8988T (cell line): ENCODE data around the gene GTF3C4.
"Not testable (repeated sequence)": the region's sequence is repeated elsewhere in the genome, so short reads cannot be mapped to it uniquely, and the experiment has no call there.

ENCODE experiments used
- DNase-seq: peaks from one replicate; pipeline ENCODE4 v3.0.0; 2011

GTF3C4 gene

DNA sequence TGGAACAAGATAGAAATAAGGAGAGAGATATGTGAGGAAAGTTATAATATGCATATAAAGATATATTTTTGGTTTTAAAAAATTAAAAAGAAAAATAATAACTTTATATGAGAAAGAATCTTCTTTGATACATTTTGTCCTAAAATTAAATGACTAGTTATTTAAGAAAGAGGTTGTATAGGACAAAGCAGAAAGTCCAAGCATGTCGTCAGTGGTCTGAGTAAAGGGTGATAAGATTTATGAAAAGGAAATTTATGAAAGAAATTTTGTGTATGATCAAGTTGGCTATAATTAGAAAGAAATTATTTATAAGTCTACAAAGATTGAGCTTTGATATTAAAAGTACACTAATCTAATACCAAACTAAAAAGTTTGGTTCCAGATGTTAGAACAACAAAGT lies 32.0 kb downstream of the GTF3C4 start:
- DNase-seq: no peak

- no peak for DNase-seq
Measured at GRCh38 chr9:132703336-132703735, 33.1 kb downstream of the GTF3C4 start.

- DNase-seq: no peak
Measured at GRCh38 chr9:132708239-132708638, 38.0 kb downstream of the GTF3C4 start.

DNA sequence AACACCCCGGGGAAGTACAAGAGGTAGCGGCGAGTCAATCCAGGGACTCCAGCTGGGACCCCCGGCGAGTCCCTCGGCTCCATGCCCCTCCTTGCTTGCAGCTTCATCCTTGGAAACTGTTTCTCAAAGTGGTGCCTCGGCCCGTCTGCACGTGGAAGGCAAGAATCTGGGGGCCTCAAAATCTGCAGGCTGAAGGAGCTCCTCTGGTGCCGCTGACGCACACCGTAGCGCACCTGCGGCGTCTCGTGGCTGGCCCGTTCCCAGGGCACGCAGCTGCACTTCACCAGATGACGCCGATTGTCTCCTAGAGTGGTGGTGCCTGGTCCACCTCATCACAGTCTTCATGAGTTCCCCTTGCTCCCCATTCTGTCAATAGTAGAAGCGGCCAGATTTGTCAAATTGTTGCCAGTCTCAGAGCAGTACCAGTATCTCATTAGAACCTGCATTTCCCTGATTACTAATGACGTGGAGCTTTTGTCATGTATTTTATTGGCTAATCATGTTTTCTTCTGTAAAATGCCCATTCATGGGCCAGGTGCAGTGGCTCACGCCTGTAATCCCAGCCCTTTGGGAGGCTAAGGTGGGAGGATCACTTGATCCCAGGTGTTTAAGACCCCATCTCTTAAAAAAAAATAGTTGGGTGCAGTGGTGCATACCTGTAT lies 38.6 kb downstream of the GTF3C4 start:
- no peak for DNase-seq

DNA sequence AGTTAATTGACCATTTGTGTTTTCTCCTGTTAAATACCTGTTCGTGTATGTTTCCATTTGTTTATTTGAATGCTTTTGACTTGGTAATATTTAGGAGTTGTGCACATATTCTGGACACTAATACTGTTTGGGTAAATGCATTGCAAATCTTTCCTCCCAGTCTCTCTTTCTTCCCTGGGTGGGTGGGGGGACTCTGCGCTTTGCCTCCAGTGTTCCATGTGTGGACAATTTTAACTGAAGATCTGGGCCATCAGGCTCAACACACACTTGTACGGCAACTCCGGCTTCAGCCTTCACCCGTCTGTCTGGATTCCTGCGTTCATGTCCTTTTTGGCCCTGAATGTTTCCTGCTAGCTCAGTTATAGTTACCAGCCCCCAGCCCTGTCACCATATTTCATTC lies 40.1 kb downstream of the GTF3C4 start:
- no peak for DNase-seq

DNA sequence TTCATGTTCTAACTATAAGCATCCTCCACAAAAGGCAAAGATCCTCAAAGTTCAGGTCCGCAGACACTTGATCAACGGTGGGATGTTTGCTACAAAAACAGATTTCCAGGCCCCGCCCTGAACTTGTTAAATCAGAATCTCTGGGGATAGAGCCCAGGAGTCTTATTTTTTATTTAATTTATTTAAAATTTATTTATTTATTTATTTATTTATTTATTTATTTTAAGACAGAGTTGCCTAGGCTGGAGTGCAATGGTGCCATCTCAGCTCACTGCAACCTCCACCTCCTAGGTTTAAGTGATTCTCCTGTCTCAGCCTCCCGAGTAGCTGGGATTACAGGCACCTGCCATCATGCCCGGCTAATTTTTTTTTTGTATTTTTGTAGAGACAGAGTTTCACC lies 40.9 kb downstream of the GTF3C4 start:
- not testable (repeated sequence) for DNase-seq

DNA sequence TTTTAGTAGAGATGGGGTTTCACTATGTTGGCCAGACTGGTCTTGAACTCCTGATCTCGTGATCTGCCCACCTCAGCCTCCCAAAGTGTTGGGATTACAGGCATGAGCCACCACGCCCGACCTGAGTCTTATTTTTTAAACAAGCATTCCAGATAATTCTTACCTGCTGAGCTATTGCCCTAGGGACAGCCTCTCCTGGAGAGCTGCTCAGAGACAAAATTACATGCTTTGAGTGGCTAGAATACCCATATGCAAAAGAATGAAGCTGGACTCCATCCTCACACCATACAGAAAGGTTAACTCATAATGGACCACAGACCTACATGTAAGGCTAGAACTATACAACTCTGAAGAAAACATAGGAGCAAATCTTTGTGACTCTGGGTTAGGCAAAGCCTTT lies 41.6 kb downstream of the GTF3C4 start:
- no peak for DNase-seq

- no peak for DNase-seq
Measured at GRCh38 chr9:132712753-132713152, 42.5 kb downstream of the GTF3C4 start.

DNA sequence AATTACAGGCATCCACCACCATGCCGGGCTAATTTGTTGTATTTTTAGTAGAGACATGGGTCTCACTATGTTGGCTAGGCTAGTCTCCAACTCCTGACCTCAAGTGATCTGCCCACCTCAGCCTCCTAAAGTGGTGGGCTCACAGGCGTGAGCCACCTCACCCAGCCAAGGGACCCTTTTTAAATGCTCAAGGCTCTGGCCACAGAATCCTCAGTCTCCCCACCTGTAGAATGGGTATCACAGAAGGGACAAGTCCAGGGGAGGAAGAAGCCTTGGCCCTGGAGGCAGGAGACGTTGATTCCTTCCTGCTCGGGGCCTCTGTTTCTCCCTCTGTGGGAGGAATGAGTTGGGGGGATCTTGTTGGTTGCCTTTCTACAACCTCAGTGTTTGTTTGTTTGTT lies 45.7 kb downstream of the GTF3C4 start:
- no peak for DNase-seq

GRCh38 chr9:132717326-132717945 lies 47.2 kb downstream of the GTF3C4 start:
- no peak for DNase-seq

DNA sequence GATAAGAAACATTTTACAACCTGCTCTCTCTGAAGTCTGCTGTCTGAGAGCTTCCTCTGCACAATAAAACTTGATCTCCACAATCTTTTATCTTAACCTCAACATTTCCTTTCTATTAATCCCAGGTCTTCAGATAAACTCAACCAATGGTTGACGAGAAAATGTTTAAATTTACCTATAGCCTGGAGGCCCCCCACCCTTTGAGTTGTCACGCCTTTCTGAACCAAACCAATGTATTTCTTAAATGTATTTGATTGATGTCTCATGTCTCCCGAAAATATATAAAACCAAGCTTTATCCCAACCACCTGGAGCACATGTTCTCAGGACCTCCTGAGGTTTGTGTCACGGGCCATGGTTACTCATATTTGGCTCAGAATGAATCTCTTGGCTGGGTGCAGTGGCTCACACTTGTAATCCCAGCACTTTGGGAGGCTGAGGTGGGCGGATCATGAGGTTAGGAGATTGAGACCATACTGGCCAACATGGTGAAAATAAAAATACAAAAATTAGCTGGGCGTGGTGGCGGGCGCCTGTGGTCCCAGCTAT lies 48.2 kb downstream of the GTF3C4 start:
- not testable (repeated sequence) for DNase-seq

DNA sequence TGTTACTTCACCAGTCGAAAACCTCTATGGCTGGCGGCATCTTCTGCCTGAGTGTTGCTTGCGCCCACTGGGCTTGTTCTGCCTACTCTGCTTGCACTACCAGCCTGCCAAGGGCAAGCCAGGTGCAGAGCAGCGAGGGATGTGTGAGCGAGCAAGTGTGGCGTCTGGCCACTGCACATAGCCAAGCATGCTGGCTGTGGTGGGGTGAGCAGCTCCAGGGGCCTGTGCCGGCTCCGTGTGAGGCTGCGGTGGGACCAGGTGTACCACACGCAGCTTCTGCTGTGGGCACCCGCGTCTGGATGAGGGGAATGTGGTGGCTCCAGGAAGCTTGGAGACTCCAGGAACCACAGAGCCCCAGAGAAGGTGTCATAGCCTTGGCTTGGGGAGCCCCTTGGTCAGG lies 51.4 kb downstream of the GTF3C4 start:
- DNase-seq: no peak

- no peak for DNase-seq
Measured at GRCh38 chr9:132722564-132723065, 52.4 kb downstream of the GTF3C4 start.

DNA sequence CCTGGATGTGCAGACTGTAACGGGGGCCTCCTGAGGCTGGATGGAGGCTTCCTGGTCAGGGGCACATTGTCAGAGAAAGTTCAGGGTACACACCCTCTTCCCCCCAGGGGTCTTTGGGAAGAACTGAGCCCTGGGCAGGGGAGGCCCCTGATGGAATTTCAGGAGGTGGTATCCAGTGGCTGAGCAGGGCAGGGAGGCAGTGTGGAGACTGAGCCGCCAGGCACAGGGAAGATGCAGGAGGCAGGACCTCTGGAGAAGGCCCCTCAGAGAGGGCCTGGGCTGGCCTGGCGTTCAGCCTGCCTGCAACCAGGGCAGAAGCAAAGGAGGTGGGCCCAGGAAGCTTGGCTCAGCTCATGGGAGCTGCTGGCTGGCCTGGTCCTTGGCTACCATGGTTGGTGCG lies 53.5 kb downstream of the GTF3C4 start:
- DNase-seq: no peak

DNA sequence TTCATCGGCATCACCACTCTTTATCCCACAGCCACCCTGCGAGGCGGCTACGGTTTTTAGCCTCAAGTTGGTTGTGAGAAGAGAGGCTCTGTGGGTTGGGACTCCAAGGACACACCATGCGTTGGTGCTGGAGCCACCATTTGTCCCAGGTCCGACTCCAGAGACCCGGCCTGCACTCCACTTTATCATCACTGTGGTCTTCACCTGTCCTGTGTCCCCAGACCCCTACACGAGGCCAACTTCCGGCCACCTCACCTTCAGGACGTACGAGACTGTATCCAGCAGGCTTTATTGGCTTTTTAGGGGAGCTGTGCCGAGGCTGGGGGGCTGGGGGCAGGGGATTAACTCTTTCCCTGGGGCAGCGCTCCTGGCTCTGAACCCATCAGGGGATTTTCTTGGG lies 55.0 kb downstream of the GTF3C4 start:
- DNase-seq: no peak

GRCh38 chr9:132726576-132727130 lies 56.4 kb downstream of the GTF3C4 start:
- no peak for DNase-seq

DNA sequence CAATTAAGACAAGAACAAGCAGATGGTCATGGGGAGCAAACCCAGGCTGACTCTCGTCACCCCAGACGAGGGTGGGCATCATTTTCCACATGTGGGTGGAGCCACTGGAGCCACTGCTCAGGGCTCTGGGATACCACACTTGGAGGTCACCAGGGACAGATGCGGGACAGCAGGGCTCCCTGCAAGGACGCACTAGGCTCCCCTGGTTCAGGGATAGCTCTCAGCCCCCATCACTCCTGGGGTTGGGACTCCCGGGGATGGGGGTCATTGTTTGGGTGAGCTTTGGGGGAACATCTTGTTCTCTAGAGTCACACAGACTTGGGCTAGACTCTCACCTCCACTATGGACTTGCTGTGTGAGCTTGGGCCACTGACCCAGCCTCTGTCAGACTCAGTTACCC lies 57.8 kb downstream of the GTF3C4 start:
- DNase-seq: no peak

GRCh38 chr9:132728497-132728896 lies 58.2 kb downstream of the GTF3C4 start:
- no peak for DNase-seq

DNA sequence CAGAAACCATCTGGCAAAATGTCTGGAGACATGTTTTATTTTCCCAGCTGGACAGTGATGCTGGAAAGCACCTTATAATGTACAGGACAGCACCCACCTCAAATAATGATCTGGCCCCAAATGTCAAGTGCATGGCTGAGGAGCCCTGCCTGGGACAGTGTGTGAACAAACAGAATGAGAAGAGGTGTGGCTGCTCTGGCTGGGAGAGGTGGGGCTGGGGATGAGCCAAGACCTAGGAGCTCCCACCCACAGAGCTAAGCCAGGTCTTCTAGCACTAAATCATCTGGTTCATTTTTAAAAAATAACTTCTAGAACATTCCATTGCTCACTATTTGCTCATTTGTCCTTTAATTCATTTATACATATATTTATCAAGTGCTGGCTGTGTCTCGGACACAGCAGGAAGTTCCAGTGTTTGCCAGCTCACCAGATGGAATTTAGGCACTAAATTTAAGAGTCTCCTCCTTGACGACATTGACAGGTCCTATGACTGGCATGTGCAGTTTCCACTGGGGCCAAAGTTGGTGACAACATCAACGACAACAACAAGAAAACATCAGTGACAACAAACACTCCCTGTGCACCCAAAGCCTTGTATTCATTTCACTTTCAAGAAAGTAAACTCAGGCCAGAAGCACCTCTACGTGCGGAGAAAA lies 59.1 kb downstream of the GTF3C4 start:
- DNase-seq: no peak

GRCh38 chr9:132730054-132731033 lies 60.1 kb downstream of the GTF3C4 start:
- no peak for DNase-seq

DNA sequence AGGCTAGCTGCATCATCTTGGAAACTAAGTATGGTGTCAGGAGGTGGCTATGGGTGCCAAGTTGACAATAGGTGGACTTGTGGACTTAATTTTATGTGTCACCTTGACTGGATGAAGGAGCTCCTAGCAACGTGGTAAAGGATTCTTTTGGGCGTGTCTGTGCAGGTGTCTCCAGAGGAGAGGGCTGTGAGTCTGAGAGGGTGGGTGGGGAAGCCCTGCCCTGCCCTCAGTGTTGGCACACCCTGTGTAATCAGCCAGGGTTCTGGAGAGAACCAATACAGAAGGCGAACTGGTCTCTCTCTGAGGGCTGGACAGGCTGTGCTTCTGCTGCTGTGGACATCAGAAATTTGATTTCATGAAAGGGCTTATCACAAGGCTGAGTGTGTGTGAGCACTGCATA lies 61.0 kb downstream of the GTF3C4 start:
- DNase-seq: no peak
